HCT116 (cell line): ENCODE results near the gene NFASC. TPM values are rescaled to one million over a fixed set of nuclear protein-coding genes. Genes with fewer than 3 reads are reported as not detected.

Experiments
- ATAC-seq: fragments of 200-7000 bp; cut with Tn5 transposase; 2 replicates; pipeline ENCODE4 v1.9.1; 2020; ENCODE audit warnings: mild to moderate bottlenecking, moderate library complexity
- BruUV-seq: library from RNA; stranded (reverse); fragments of 400-500 nt; replicated peaks from 2 replicates; lab custom pipeline; 2021; lab: Mats Ljungman, UMichigan
- CTCF ChIA-PET: fragments of 300-600 bp; sonication (Branson Sonifier 250); formaldehyde crosslinking; loops from one replicate; lab custom pipeline; 2021; ENCODE audit warnings: antibody characterized with exemption; lab: Charles Lee
- POLR2A ChIA-PET: fragments of 300-600, 350-600 bp; sonication (Branson Sonifier 250); formaldehyde crosslinking; loops from one replicate; lab custom pipeline; 2021; ENCODE audit warnings: antibody characterized with exemption; lab: Charles Lee
- RAD21 ChIA-PET, 2 experiments: fragments of 300-600 bp; sonication (Branson Sonifier 250); formaldehyde crosslinking; loops; one replicate each; lab custom pipeline; 2023; ENCODE audit warnings: low total read pairs in 2 of 2; ENCODE audit not compliant: uncharacterized antibody in 2 of 2, unreplicated experiment in 2 of 2, low non-redundant PET in 1 of 2; lab: Charles Lee
- DNase-seq: peaks from one replicate; pipeline ENCODE4 v3.0.0-alpha.2; 2010; ENCODE audit warnings: low read depth, low spot score
- H2AFZ ChIP-seq: fragments of 200-600 bp; shearing (Covaris generic), sonication (generic); 2 replicates; pipeline ENCODE4 v1.6.1; 2017; ENCODE audit warnings: low read depth, mixed run types, mixed read lengths, antibody characterized with exemption, low read length; ENCODE audit not compliant: poor library complexity, severe bottlenecking
- H3K27ac ChIP-seq: 2 replicates; pipeline ENCODE4 v1.5.1; 2012; ENCODE audit warnings: low read depth, low read length
- H3K27me3 ChIP-seq: fragments of 200-600 bp; sonication (generic); 2 replicates; pipeline ENCODE4 v1.6.1; 2016; ENCODE audit warnings: mixed run types, low read length, mixed read lengths; ENCODE audit not compliant: insufficient read depth
- H3K36me3 ChIP-seq, 2 experiments: fragments of 200-500 bp in 1 of 2; fragments of 200-600 bp in 1 of 2; sonication (Bioruptor generic) in 1 of 2; sonication (generic) in 1 of 2; 2 replicates each; pipeline versions ENCODE4 v1.5.1 to v1.6.1; 2014 to 2016; ENCODE audit warnings: low read length in 2 of 2, inconsistent platforms in 1 of 2, mixed read lengths in 1 of 2, mixed run types in 1 of 2; ENCODE audit not compliant: insufficient read depth in 2 of 2, control insufficient read depth in 1 of 2
- H3K4me1 ChIP-seq, 2 experiments: fragments of 200-600 bp in 1 of 2; sonication (generic) in 1 of 2; 2 replicates each; pipeline versions ENCODE4 v1.5.1 to v1.6.1; 2012 to 2017; ENCODE audit warnings: low read length in 2 of 2, inconsistent platforms in 1 of 2, mild to moderate bottlenecking in 1 of 2, mixed read lengths in 1 of 2, mixed run types in 1 of 2, moderate library complexity in 1 of 2; ENCODE audit not compliant: insufficient read depth in 2 of 2, control insufficient read depth in 1 of 2
- H3K4me2 ChIP-seq: fragments of 200-600 bp; sonication (generic); 2 replicates; pipeline ENCODE4 v1.6.1; 2017; ENCODE audit warnings: mixed run types, low read length, mixed read lengths
- H3K4me3 ChIP-seq, 2 experiments: fragments of 200-600 bp in 1 of 2; sonication (generic) in 1 of 2; replicated peaks in 1 of 2; 2 replicates each; pipeline ENCODE4 v1.5.1; 2011 to 2016; ENCODE audit warnings: low read length in 2 of 2, control low read depth in 1 of 2, low read depth in 1 of 2, mild to moderate bottlenecking in 1 of 2, mixed read lengths in 1 of 2, mixed run types in 1 of 2
- H3K79me2 ChIP-seq: fragments of 200-600 bp; sonication (generic); 2 replicates; pipeline ENCODE4 v1.6.1; 2017; ENCODE audit warnings: mild to moderate bottlenecking, mixed run types, low read length, moderate library complexity, mixed read lengths; ENCODE audit not compliant: insufficient read depth
- H3K9ac ChIP-seq: fragments of 200-600 bp; sonication (generic); 2 replicates; pipeline ENCODE4 v1.6.1; 2016; ENCODE audit warnings: low read length, mixed read lengths
- H3K9me2 ChIP-seq: fragments of 200-600 bp; sonication (generic), shearing (Covaris generic); 2 replicates; pipeline ENCODE4 v1.6.1; 2017; ENCODE audit warnings: mixed run types, mild to moderate bottlenecking, moderate library complexity; ENCODE audit not compliant: insufficient read depth
- H3K9me3 ChIP-seq, 2 experiments: fragments of 200-500 bp in 1 of 2; fragments of 200-600 bp in 1 of 2; sonication (Bioruptor generic) in 1 of 2; sonication (generic) in 1 of 2; 2 replicates each; pipeline ENCODE4 v1.6.1; 2014 to 2017; ENCODE audit warnings: low read length in 2 of 2, mixed read lengths in 2 of 2, inconsistent platforms in 1 of 2, low read depth in 1 of 2, mild to moderate bottlenecking in 1 of 2, mixed run types in 1 of 2, moderate library complexity in 1 of 2; ENCODE audit not compliant: control insufficient read depth in 1 of 2, insufficient read depth in 1 of 2
- H4K20me1 ChIP-seq: fragments of 200-600 bp; sonication (generic), shearing (Covaris generic); 2 replicates; pipeline ENCODE4 v1.6.1; 2017; ENCODE audit warnings: mixed run types, mild to moderate bottlenecking, moderate library complexity; ENCODE audit not compliant: insufficient read depth
- CBX3 ChIP-seq: IDR thresholded peaks from 2 replicates; pipeline ENCODE4 v1.6.1; 2012; ENCODE audit warnings: low read depth
- CEBPB ChIP-seq: IDR thresholded peaks from 2 replicates; pipeline ENCODE4 v1.6.1; 2012; ENCODE audit warnings: low read depth
- CTCF ChIP-seq, 3 experiments: fragments of 200-600 bp in 1 of 3; sonication (generic) in 1 of 3; IDR thresholded peaks in 2 of 3; conservative IDR thresholded peaks in 1 of 3; 2 replicates each; pipeline ENCODE4 v1.5.1; 2012 to 2017; ENCODE audit warnings: low read depth in 2 of 3, low read length in 2 of 3, antibody characterized with exemption in 1 of 3, borderline replicate concordance in 1 of 3, control low read depth in 1 of 3, mild to moderate bottlenecking in 1 of 3, mixed read lengths in 1 of 3, mixed run types in 1 of 3, moderate library complexity in 1 of 3; ENCODE audit not compliant: insufficient read depth in 1 of 3
- EZH2phosphoT487 ChIP-seq: fragments of 200-600 bp; IDR thresholded peaks from 2 replicates; pipeline ENCODE4 v1.6.1; 2018; ENCODE audit warnings: antibody characterized with exemption, borderline replicate concordance
- JUND ChIP-seq: IDR thresholded peaks from 2 replicates; pipeline ENCODE4 v1.6.1; 2012
- MAX ChIP-seq: IDR thresholded peaks from 2 replicates; pipeline ENCODE4 v1.6.1; 2012
- RAD21 ChIP-seq: IDR thresholded peaks from 2 replicates; pipeline ENCODE4 v1.6.1; 2012; ENCODE audit warnings: low read depth, mild to moderate bottlenecking
- TCF7L2 ChIP-seq: IDR thresholded peaks from 2 replicates; pipeline ENCODE4 v1.7.0; 2011; ENCODE audit warnings: borderline replicate concordance, inconsistent platforms; ENCODE audit not compliant: insufficient read depth, insufficient read length; ENCODE audit errors: extremely low read depth
- ZFX ChIP-seq: fragments of 450-650 bp; IDR thresholded peaks from 2 replicates; pipeline ENCODE4 v1.6.1; 2017
- ZNF274 ChIP-seq: fragments of 200-500 bp; sonication (Bioruptor generic); IDR thresholded peaks from 2 replicates; pipeline ENCODE4 v1.6.1; 2014; ENCODE audit warnings: mild to moderate bottlenecking, low read depth, low read length, inconsistent platforms
- intact Hi-C: fragments of 100-400 bp; cut with micrococcal nuclease; formaldehyde crosslinking; loops from 2 replicates; pipeline ENCODE4 v1.10.0; 2022
- total RNA-seq: library from RNA; stranded (reverse); gene quantifications from one replicate; pipeline ENCODE4 v1.2.1, GENCODE V29; 2021; ENCODE audit not compliant: unreplicated experiment

The NFASC gene
- total RNA-seq, 1 experiment from 2014 or later, result 0.57 TPM

- Histone ChIP-seq H3K27ac (no peak overlapping the region), H3K36me3 (no peaks in the 10 kb centered on the region), H2AFZ (no peak overlapping the region), H3K27me3 (no peaks in the 10 kb centered on the region), H3K9me2 (no peaks in the 10 kb centered on the region), H3K79me2 (no peaks in the 10 kb centered on the region), H3K4me3 (no peak overlapping the region), H3K9me3 (no peaks in the 10 kb centered on the region), H3K4me1 (no peaks in the 10 kb centered on the region; a peak in 1 of 4 replicates), H4K20me1 (no peaks in the 10 kb centered on the region), H3K4me2 (no peak overlapping the region), H3K9ac (no peak overlapping the region)
- DNase-seq, result no peak
- ATAC-seq, result no peak
- BruUV-seq, result no TSS peak
- RAD21 ChIA-PET, result no interaction called here
- CTCF ChIA-PET, result interaction anchor here (4.3 kb wide), 1 partner anchor 76 kb away, joined by 205 read pairs; no protein-coding TSS in a partner anchor
- intact Hi-C loops, result loop anchor here (5.0 kb wide), 1 partner anchor 257 kb away; no protein-coding TSS in a partner anchor
- TF ChIP-seq MAX (no peak), ZFX (no peak), TCF7L2 (no peak), JUND (no peak), RAD21 (no peak), CBX3 (no peak), CTCF (IDR thresholded peaks at IDR 0.05 in 2 of 3, conservative IDR thresholded peaks at IDR 0.05 in 1 of 3; ENCODE audit: borderline replicate concordance in 1 of 3, insufficient read depth in 1 of 3, low read depth in 2 of 3, low read length in 2 of 3) (no peak), ZNF274 (no peak), CEBPB (no peak), EZH2phosphoT487 (no peak)
- POLR2A ChIA-PET, result no interaction called here
These were observed 193.6 kb downstream of the NFASC start for GRCh38 chr1:205064301-205064700.
